ENCODE results near the gene GFY.

GRCh38 chr19:49408816-49409440 lies 16.3 kb upstream of the GFY start:
- no peak for TF ChIP-seq CTCF (IDR thresholded peaks at IDR 0.05)
- TF ChIP-seq POLR2A (IDR thresholded peaks at IDR 0.05) = no peak
